Activated CD4-positive, alpha-beta T cell treated with anti-CD3 and anti-CD28 coated beads, Interleukin-2, amount 50 U/mL, for 4 hours (primary cell): ENCODE data around the gene PXMP4.
A peak's percentile ranks its signal among the peaks of the same experiment; 100 is the strongest.
"Not testable (repeated sequence)": the region's sequence is repeated elsewhere in the genome, so short reads cannot be mapped to it uniquely, and the experiment has no call there.

Experiments used
- DNase-seq, 2 experiments: peaks; one replicate each; pipeline ENCODE4 v3.0.0-alpha.2; 2020

PXMP4 gene, protein sequence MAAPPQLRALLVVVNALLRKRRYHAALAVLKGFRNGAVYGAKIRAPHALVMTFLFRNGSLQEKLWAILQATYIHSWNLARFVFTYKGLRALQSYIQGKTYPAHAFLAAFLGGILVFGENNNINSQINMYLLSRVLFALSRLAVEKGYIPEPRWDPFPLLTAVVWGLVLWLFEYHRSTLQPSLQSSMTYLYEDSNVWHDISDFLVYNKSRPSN

DNA sequence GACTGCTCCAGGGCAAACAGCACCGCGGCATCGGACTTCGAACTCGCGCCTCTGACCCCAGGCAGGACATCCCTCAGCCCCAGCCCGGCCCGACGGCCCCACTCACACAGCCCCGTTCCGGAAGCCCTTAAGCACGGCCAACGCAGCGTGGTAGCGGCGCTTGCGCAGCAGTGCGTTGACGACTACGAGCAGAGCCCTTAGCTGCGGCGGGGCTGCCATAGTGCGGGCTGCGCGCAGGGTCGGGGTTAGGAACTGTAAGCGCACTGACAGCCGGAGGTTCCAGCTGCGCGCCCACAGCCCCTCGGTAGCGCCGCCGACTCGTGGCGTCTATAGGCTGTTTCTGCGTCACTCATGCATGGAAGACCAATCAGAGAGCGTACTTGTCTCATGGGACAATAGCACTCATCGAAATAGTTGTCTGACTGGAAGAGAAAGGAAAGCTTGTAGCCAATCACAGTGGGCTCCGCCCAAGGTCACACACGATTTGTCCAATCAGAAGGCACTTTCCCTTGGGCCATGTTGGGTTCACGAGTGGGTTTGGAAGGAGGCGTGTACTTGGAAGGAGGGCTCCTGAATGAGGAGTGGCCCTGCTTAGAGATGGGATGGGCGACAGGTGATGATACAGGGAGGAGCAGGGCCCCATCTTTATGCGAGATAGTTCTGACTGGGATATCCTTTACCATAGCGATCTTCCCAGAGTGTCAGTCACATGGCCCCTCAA lies at the start of gene PXMP4:
Gene PXMP4, minus strand, starts transcription at position 322 of the 721 bp plus-strand sequence. Its CDS starts 103 bp downstream, at position 219.
- peak; percentile 80 to 83 for DNase-seq

DNA sequence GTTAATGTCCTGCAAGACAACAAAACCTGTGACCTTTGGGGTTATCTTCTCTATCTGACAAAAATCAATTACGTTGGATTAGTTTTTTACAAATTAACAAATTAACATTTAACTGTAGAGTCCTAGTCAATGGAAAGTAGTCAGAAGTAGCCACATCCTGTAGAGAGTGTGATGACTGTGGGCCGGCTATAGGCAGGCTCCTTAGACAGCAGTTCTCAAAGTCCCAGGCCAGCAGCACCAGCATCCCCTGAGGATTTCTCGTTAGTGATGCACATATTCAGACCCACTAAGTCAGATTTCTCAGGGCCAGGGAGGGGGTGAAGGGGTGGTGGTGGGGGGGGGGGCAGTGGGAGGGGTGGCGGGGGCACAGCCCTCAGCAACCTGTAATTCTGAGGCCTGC lies 48.9 kb upstream of the PXMP4 start:
- no peak for DNase-seq

DNA sequence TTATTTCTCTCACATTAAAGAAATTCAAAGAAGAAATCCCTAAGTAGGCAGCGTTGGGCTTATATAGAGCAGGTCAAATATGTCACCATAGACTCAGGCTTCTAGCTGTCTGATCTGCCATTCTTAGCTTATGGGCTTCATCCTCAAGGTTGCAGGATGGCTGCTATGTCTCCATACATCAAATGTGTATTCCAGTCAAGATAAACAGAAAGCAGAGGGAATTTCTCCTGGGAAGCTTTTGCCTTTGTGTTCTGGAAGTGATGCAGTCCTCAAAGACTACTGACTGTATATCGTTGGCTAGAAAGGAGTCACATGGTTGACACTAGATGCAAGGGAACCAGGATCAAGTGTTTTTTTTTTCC lies 47.6 kb upstream of the PXMP4 start:
- DNase-seq, result no peak

DNA sequence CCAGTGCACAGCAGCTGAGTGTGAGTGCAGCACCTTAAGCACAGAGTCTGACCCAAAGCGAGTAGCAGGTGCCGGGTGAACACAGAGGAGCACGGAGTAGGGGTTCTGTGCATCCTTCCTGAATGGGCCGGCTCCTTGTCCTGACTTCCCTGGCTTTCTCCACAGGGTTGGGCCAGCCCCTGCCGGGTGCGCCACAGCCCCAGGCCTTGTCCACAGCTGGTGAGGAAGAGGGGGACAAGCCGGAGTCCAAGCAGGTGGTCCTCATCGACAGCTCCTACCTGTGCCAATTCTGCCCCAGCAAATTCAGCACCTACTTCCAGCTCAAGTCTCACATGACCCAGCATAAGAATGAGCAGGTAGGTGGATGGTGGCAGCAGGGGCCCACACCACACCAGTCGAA lies 46.6 kb upstream of the PXMP4 start:
- DNase-seq, result no peak

DNA sequence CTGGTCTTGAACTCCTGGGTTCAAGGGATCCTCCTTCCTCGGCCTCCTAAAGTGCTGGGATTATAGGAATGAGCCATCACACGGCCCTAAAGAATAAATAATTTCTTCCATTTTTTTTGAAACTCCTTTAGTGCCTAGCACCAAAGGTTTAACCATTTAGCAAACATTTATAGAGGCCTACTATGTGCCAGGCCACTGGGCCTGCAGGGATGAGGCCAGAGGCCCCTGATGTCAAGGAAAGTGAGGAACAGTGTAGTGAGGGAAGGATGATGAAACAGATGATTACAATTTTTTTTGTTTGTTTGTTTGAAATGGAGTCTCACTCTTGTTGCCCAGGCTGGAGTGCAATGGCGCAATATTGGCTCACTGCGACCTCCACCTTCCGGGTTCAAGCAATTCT lies 45.5 kb upstream of the PXMP4 start:
- DNase-seq, result no peak

DNA sequence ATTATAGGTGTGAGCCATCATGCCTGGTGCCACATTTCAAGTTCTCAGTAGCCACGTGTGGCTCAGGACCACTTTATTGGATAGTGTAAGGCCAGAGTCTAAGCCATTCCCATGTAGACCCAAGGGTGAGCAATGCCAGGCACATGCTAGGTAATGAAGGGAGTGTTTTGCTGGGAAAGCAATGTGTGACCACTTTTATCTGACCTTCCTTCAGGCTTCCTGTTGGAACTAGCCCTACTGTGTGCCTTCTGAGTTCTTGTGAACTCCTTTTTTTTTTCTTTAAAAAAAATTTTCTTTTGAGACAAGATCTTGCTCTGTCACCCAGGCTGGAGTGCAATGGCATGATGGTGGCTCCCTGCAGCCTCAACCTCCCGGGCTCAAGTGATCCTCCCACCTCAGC lies 45.0 kb upstream of the PXMP4 start:
- DNase-seq, result no peak

DNA sequence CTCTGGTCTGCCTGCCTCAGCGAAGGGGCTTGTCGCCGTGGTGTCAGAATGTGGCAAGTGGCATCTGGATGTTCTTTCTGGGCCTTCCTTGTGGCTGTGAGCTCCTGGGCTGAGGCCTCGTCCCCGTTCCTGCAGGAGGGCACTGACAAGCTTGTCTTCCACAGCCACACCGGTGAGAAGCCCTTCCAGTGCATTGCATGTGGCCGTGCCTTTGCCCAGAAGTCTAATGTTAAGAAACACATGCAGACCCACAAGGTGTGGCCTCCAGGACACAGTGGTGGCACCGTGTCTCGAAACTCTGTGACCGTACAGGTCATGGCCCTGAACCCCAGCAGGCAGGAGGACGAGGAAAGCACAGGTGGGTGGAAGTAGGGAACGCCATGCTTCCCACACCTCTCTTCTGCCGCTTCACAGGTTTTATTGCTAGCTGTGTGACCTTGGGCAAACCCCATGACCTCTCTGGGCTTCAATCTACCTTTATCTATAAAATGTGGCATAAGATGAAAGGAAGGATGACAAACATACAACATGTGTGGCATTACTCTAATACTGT lies 41.7 kb upstream of the PXMP4 start:
- DNase-seq, result no peak

DNA sequence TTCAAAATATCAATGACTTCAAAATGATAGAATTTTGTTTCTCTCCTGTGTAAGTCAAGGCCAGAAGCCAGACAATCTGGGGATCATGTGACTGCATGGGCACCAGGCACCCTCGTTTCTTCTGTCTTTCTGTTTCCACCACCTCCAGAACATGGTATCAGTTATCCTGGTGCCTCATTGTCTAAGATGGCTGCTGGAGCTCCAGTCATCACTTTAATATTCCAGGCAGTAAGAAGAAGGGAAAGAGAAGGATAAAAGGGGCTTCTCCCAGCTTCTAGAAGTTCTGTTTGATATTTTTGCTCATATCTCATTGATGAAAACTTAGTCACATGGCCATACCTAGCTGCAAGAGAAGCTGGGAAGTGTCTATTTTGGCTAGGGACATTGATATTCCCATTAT lies 37.3 kb upstream of the PXMP4 start:
- no peak for DNase-seq

DNA sequence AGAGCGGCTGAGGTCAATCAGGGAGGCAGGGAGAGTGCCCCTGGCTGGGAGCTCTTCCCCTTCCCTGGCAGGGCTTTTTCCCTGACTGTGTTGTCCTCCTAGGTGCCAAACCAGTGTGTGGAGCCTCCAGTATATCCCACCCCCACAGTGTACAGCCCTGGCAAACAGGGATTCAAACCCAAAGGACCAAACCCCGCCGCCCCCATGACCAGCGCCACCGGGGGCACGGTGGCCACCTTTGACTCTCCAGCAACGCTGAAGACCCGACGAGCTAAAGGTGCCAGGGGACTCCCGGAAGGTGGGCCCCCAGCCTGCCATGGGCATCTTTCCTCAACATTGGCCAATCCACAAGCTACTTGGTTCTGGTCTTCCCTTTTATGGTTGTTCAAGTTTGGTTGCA lies 36.9 kb upstream of the PXMP4 start:
- DNase-seq, result no peak

DNA sequence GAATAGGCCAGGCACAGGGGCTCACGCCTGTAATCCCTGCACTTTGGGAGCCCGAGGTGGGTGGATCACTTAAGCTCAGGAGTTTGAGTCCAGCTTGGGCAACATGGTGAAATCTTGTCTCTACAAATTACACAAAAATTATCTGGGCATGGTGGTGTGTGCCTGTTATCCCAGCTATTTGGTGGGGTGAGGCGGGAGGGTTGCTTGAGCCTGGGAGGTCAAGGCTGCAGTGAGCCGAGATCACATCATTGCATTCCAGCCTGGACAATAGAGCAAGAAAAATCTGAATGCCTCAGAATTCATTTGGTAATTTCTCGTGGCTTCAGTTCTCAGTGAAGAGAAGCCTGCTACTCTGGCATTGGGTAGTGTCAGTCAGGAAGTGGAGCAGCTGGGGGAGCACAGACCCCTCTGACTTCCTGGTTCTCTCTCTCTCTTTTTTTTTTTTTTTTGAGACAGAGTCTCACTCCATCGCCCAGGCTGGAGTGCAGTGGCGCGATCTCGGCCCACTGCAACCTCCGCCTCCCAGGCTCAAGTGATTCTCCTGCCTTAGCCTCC lies 35.9 kb upstream of the PXMP4 start:
- not testable (repeated sequence) for DNase-seq

DNA sequence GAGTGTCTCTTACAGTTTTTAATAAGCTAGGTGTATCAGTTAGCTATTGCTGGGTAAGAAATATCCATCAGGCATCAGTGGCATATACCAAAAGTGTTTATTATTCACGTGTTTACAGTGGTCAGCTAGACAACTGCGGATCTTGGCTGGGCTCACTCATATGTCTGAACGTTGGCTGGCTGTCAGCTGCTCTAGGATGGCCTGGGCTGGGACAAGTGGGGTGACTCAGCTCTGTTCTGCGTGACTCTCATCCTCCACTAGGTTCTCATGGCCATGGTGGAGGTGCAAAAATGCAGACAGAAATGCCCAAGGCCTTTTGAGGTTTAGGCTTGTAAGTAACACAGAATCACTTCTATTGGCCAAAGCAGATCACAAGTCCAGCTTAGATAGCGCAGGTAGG lies 33.7 kb upstream of the PXMP4 start:
- DNase-seq, result no peak

DNA sequence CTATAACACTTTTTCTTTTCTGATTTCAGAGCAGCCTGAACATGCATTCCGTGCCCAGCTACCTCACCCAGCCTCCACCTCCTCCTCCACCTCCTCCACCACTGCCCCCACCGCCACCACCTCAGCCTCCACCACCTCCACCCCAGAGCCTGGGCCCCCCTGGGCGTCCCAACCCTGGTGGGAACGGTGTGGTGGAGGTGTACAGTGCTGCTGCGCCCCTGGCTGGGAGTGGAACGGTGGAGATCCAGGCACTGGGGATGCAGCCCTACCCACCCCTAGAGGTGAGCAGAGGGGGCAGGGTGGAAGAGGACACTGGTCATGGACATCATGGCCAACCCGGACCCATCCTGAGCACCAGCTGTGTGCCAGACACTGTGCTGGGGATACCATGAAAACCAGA lies 33.0 kb upstream of the PXMP4 start:
- DNase-seq, result no peak

DNA sequence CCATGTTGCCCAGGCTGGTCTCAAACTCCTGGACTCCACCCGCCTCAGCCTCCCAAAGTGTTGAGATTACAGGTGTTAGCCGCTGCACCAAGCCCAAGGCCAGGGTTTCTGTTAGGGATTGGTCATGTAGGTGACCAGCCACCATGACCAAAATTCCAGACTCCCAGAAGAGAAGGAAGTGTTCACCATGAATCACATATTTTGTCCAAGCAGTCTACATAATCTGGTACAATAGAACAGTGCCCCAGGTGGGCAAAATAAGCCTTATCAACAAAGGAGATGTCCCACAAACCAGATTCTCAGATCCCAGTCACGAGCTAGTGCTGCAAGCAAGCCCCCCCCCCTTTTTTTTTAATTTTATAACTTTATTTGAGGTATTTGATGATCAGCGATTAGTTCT lies 31.7 kb upstream of the PXMP4 start:
- DNase-seq, result no peak

DNA sequence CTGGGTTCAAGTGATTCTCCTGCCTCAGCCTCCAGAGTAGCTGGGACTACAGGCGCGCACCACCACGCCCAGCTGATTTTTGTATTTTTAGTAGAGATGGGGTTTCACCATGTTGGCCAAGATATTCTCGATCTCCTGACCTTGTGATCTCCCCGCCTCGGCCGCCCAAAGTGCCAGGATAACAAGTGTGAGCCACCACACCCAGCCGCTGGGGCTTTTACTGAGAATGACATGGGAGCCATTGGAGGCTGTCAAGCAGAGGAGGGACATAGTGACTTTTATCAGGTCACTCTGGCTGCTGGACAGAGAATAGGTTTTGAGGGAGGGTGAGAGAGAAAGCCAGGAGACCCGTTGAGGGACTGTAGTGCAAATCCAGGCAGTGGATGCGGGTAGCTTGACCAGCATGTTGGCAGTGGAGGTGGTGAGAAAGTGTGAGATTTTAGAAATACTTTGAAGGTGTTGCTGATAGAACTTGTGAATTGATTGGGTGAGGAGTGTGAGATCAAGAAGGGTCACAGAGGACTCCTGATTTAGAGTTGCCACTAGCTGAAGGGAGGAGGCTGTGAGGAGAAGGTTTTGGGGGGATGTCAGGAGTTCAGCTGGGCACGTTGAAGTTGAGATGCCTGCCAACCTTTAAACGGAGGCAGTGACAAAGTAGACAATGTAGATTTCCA lies 26.4 kb upstream of the PXMP4 start:
- DNase-seq, result no peak

DNA sequence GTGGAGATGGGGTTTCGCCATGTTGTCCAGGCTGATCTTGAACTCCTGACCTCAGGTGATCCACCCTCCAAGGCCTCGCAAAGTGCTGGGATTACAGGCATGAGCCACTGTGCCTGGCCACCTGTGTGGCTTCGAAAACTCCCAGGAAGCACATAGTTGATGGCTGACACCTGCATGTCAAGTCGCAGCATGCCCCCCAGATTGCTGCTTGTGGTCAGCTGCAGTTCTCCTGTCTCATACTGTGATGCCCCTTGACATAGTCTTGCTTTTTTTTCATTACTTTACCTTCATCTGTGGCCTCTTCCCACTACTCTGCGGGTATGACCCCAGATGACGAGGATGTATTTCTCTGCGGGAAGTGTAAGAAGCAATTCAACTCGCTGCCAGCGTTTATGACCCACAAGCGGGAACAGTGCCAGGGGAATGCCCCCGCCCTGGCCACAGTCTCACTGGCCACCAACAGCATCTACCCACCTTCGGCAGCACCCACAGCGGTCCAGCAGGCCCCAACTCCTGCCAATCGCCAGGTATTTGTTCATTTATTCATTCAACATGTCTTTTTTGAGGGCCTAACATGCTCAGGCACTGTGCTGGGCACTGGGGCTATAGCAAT lies 24.8 kb upstream of the PXMP4 start:
- DNase-seq, result no peak

DNA sequence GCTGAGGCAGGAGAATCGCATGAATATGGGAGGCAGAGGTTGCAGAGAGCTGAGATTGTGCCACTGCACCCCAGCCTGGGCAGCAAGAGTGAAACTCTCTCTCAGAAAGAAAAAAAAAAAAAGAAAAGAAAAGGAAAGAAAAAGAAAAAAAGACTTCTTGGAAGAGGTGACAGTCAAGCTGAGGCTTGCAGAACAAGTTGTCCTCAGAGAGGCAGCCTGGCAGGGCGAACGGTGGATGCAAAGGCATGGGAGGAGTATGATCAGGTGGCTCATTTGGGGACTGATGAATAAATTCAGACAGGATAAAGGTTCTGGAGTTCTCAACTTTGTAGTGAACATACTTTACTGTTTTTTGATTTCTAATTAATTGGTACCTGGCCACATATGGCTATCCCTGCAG lies 24.1 kb upstream of the PXMP4 start:
- DNase-seq, result no peak

DNA sequence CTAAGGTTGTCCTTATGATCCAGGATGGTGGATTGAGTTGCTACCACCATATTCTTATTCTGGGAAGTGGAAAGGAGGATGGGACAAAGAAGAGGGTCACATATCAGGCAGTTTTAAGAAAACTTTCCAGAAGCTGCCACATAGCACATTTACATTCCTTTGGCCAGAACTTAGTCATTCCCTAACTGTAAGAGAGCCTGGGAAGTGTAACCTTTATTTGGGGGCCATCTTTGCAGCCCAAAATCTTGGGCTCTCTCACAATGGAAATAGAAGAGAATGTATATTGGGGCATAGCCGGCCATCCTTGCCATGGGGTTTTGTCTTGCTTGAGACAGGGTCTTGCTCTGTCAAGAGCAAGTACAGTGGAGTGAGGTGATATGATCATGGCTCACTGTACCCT lies 20.1 kb upstream of the PXMP4 start:
- no peak for DNase-seq

DNA sequence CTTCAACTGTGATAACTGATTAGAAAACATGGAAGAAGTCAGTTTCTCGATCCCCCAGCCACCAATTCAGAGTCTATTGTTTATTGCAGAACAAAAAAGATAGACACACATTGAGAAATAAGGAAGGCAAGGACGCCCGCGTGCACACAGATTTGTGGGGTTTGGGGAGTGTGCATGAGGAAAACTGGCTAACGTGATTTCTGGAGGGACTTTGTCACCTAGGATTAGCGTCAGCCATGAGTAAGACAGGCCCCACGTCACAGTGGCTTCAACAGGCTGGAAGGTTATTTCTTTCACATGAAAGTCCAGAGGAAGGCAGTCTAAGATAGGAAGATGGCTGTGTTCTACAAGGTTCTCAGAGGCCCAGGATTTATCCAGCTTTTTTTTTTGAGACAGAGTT lies 19.4 kb upstream of the PXMP4 start:
- DNase-seq, result no peak

DNA sequence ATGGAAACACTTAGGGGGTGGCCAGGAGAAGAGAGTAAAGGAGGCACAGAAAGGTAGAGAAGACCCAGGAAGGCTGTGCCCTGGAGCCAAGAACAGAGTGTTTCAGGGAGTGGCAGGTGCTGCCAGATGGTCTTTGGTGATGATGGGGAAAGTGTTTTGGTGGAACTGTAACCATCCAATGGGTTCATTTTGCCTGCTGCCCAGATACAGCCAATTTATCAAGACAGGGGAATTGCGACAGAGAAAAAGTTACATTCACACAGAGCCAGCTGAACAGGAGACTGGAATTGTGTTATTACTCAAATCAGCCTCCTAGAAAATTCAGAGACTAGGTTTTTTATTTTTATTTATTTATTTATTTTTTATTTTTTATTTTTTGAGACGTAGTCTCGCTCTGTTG lies 16.9 kb upstream of the PXMP4 start:
- no peak for DNase-seq

DNA sequence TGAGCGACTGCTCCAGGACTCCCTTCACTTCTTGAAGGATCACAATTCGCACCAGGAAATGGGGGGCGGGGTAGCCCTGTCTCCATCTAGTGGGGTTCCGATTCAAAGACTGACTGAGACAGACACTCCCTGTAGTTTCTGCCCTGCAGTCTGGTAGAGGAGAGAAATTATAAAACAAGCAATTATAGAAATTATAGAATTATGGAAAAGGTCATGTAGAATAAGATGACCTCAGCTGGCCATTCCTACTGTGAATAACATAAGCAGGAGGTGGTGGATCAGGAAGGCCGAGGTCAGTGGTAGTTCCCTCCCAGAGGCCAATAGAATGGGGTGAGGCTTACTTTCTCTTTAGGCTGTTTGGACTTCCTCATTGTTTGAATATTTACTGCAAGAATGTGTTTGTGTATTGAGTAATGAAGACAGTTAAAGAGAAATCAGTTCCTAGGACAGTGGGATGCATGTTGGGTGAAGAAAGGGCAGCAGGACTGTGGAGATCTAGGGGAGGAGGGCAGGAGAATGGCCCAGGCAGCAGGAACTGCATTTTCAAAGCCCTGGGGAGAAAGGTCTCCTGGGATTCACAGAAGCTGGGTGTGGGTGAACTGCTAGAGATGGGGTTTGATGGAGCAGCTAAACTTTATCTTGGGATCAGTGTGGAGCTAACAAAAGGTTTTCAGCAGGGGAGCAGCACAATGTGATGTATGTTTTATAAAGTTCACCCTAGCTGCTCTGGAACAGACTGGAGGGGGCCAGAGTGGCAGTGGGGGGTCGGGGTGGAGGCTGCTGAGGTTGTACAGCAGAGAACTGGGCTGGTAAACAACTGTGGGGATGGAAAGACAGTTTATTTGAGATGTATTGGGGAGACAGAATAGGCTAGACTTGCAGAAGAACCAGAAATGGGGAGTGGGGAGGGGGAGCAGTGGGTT lies 13.8 kb upstream of the PXMP4 start:
- DNase-seq, result no peak

DNA sequence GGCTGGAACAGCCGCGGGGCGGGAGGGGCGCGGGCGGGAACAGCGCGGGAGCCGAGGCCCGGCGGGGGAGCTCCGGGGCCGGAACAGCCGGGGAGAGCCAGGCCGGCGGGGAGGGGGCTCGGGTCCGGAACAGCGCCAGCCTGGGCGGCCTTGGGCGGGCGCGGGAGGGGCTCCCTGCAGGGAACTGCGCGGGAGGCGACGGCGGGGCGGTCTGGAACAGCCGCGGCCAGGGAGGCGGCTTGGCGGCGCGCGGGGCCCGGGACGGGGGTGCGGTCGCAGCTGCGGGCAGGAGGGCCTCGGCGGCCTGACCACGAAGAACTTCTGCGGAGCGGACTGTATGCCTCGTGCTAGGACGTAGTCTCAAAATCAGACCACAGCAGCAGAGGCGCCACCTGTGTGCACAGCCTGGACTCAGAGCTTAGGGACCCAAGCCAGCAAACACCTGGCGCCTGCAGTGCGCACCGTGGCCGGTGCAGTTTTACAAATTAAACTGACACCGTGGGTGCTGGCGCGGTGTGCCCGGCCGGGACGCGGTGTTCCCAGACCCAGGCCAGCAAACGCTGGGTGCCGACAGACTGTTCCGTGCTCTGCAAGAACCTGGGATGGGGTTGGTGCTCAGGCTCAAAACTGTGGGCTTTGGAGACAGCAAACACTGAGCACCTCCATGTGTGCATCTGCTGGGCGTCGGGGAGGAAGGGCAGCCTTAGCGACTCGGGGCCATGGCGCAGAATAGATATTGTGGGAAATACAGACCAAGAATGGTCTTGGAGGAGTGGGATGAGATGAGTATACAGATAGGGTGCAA lies 12.3 kb upstream of the PXMP4 start:
- DNase-seq, result peak; percentile 74
